Ectodermal cell (in vitro differentiated cells): Measurements from ENCODE around the gene XYLT1.

Source experiments
- H3K27ac ChIP-seq: 2 replicates; pipeline ENCODE4 v1.7.0; 2013; ENCODE audit warnings: mild to moderate bottlenecking, low read depth, low read length; ENCODE audit not compliant: insufficient read depth, poor library complexity, severe bottlenecking
- H3K27me3 ChIP-seq: 2 replicates; pipeline ENCODE4 v1.7.0; 2013; ENCODE audit warnings: mild to moderate bottlenecking, low read length; ENCODE audit not compliant: insufficient read depth, control insufficient read depth, poor library complexity, severe bottlenecking
- H3K36me3 ChIP-seq: one replicate; pipeline ENCODE4 v1.7.0; 2013; ENCODE audit warnings: low read length; ENCODE audit not compliant: control insufficient read depth, insufficient read depth
- H3K4me1 ChIP-seq: one replicate; pipeline ENCODE4 v1.7.0; 2013; ENCODE audit warnings: low read length; ENCODE audit not compliant: control insufficient read depth, insufficient read depth
- H3K4me3 ChIP-seq: 2 replicates; pipeline ENCODE4 v1.7.0; 2013; ENCODE audit warnings: low read depth, low read length, control low read depth; ENCODE audit not compliant: insufficient read depth
- H3K9me3 ChIP-seq: 2 replicates; pipeline ENCODE4 v1.7.0; 2013; ENCODE audit warnings: mild to moderate bottlenecking, low read length, moderate library complexity; ENCODE audit not compliant: control insufficient read depth
- WGBS, 2 experiments: methylation state at CpG; one replicate each; pipeline ENCODE4 v1.1.7; 2013; ENCODE audit warnings: missing lambda C conversion rate in 2 of 2; 5-methylcytosine and 5-hydroxymethylcytosine counted together

Gene XYLT1

GRCh38 chr16:17461951-17462729, 8.6 kb downstream of the XYLT1 start:
- Histone ChIP-seq H3K9me3 (no peaks in the 10 kb centered on the region), H3K27ac (no peak overlapping the region), H3K36me3 (no peaks in the 10 kb centered on the region), H3K27me3 (no peaks in the 10 kb centered on the region), H3K4me1 (peaks cover 7% of the 10 kb centered on the region), H3K4me3 (no peak overlapping the region)
- 76 to 78% methylated on average over 13 of the region's 13 CpGs for WGBS, 2 experiments

DNA sequence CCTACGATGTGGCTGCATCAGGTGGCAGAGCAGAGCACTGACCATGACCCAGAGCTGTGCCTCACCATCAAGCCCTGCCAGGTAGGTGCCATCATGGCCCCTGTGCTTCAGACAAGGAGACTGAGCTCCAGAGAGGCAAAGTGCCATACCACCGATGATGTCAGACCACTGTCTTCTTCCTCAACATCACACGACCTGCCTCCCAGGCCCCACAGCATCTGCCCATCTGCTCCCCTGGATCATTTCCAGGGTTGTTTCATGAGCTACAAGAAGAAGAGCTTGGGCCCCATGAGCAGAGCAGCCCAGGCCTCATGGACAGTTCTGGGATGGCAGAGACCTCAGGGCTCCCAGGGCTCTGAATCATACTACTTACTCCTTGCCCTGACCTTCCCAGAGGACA, 9.9 kb downstream of the XYLT1 start:
- no peaks in the 10 kb centered on the region for H3K27me3 ChIP-seq
- H3K27ac ChIP-seq = no peak overlapping the region
- peaks cover 7% of the 10 kb centered on the region for H3K4me1 ChIP-seq
- no peak overlapping the region for H3K4me3 ChIP-seq
- H3K9me3 ChIP-seq = no peaks in the 10 kb centered on the region
- 93% methylated on average over 3 of the region's 3 CpGs for WGBS, 2 experiments
- H3K36me3 ChIP-seq = no peaks in the 10 kb centered on the region

DNA sequence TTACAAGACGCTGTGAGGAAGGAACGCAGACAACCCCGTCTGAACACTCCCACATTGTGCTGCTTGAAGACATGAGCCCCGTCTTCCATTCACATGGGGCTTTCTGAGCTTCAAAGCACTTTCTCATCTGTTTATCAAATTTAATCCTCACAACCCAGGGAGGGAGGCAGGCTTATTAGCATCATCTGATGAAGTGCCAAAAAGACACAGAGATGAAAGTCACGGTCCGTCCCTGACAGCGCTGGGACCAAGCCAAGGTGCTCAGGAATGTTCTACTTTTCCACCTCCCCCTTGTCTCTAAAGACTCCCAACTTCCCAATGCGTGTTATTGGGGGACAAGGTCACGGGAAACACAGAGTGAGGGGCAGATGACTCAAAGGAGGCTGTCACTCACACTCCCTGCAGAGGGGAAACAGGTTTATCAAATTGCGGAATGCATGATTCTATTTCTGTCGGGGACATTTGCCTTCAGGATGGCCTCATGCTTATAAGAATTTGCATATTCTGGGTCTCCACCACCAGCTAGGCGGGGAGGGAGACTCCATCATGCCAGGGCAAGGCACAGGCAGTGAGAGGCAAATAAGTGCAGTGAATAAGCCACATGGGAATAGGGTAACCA, 10.7 kb downstream of the XYLT1 start:
- 86 to 89% methylated on average over 12 of the region's 12 CpGs for WGBS, 2 experiments
- H3K36me3 ChIP-seq = no peaks in the 10 kb centered on the region
- H3K27me3 ChIP-seq = no peaks in the 10 kb centered on the region
- H3K4me1 ChIP-seq = peaks cover 7% of the 10 kb centered on the region
- H3K27ac ChIP-seq = no peak overlapping the region
- no peak overlapping the region for H3K4me3 ChIP-seq
- no peaks in the 10 kb centered on the region for H3K9me3 ChIP-seq

DNA sequence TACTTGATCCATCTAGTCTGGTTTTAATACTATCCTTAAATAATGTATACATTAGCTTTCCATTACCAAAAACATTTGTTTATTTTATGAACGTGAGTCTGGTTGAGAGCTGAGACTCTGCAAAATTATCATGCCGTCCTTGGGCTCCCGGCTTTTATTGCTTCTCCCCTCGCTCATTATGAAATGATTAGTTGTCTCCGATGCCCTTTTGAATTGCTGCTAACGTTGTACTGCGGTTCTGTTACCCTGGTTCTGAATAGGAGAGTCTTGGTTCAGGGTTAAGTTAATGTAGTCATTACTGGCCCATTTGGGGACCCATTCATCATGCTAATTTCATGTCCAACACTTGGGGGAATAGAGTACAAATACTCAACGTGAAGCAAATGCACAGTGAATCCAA, 12.8 kb downstream of the XYLT1 start:
- WGBS, 2 experiments = 92 to 93% methylated on average over 8 of the region's 8 CpGs
- Histone ChIP-seq H3K9me3 (no peaks in the 10 kb centered on the region), H3K27me3 (no peaks in the 10 kb centered on the region), H3K4me3 (no peak overlapping the region), H3K36me3 (no peaks in the 10 kb centered on the region), H3K4me1 (peaks cover 7% of the 10 kb centered on the region), H3K27ac (no peak overlapping the region)

GRCh38 chr16:17457513-17457912, 13.2 kb downstream of the XYLT1 start:
- no peak overlapping the region for H3K27ac ChIP-seq
- WGBS, 2 experiments = 49 to 70% methylated on average over 3 of the region's 3 CpGs

GRCh38 chr16:17454162-17454730, 16.5 kb downstream of the XYLT1 start:
- WGBS, 2 experiments = 90 to 98% methylated on average over 3 to 4 of the region's 4 CpGs
- Histone ChIP-seq H3K4me3 (no peak overlapping the region), H3K36me3 (no peaks in the 10 kb centered on the region), H3K27me3 (no peaks in the 10 kb centered on the region), H3K27ac (no peak overlapping the region), H3K9me3 (no peaks in the 10 kb centered on the region), H3K4me1 (no peaks in the 10 kb centered on the region)

More at GRCh38 chr16:17457513-17457912, 13.2 kb downstream of the XYLT1 start:
- Histone ChIP-seq H3K27me3 (no peaks in the 10 kb centered on the region), H3K9me3 (no peaks in the 10 kb centered on the region), H3K4me3 (no peak overlapping the region), H3K36me3 (no peaks in the 10 kb centered on the region), H3K4me1 (peaks cover 7% of the 10 kb centered on the region)

DNA sequence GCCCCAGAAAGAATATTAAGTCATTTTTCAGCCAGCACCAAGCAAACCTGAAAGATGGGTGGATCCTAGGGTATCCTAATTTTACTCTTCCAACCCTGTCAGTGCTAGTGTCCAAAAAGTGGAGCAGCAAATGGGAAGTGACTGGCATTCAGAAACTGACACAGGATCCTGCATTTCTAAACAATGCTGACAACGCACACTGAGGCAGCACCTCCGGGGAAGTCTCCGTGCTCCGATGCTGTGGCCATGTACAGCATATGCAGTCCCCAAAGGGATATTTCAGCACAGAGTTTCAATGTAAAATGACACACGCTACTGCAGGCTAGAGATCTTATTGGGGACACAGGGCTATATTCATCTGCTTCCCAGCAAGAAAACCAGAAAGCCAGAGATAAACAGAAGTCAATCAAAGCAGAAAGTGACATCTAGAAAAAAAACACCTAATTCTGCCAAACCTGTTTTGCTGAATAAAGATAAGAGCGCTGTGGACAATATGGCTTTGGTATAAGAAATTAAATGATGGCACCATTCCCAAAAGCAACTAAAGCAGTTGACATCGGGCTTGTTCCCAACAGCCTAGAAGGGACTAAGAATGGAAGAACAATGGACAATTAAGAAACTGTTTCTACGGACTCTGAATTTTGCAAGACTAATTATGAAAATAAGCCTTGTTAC, 17.3 kb downstream of the XYLT1 start:
- no peaks in the 10 kb centered on the region for H3K36me3 ChIP-seq

GRCh38 chr16:17452922-17453321, 17.8 kb downstream of the XYLT1 start:
- Histone ChIP-seq H3K27me3 (no peaks in the 10 kb centered on the region), H3K9me3 (no peaks in the 10 kb centered on the region), H3K36me3 (no peaks in the 10 kb centered on the region), H3K4me3 (no peak overlapping the region), H3K27ac (no peak overlapping the region), H3K4me1 (no peaks in the 10 kb centered on the region)
- 91% methylated on average over 2 of the region's 2 CpGs for WGBS, 2 experiments

More for the DNA sequence above, 17.3 kb downstream of the XYLT1 start:
- Histone ChIP-seq H3K4me3 (no peak overlapping the region), H3K9me3 (no peaks in the 10 kb centered on the region), H3K27ac (no peak overlapping the region), H3K27me3 (no peaks in the 10 kb centered on the region), H3K4me1 (no peaks in the 10 kb centered on the region)
- 91 to 92% methylated on average over 8 of the region's 8 CpGs for WGBS, 2 experiments

DNA sequence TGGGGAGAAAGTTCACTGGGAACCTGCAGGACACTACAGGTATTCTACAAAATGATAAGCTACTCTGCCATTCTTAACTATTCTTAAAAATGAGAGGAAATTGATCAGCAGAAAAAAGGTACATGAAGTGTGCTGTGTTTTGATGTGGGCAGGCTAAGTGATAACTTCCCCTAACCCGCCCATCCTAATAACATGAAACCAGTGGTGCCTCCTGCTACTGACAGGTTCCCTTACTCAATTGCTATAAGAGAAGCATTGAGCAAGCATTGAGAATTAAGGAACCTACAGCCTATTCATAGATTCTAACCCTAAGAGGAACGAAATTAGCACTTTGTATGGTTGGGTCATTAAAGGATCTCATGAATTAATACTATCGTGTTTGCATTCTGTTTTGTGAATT, 18.9 kb downstream of the XYLT1 start:
- H3K36me3 ChIP-seq = no peaks in the 10 kb centered on the region
- no peak overlapping the region for H3K27ac ChIP-seq
- H3K9me3 ChIP-seq = no peaks in the 10 kb centered on the region
- H3K4me1 ChIP-seq = no peaks in the 10 kb centered on the region
- no peaks in the 10 kb centered on the region for H3K27me3 ChIP-seq
- H3K4me3 ChIP-seq = no peak overlapping the region
- 96 to 100% methylated on average over 3 of the region's 3 CpGs for WGBS, 2 experiments

GRCh38 chr16:17450291-17450690, 20.5 kb downstream of the XYLT1 start:
- Histone ChIP-seq H3K4me1 (peaks cover 2% of the 10 kb centered on the region), H3K27ac (no peak overlapping the region), H3K27me3 (no peaks in the 10 kb centered on the region), H3K9me3 (no peaks in the 10 kb centered on the region), H3K4me3 (no peak overlapping the region), H3K36me3 (no peaks in the 10 kb centered on the region)
- WGBS, 2 experiments = 93 to 94% methylated on average over 4 of the region's 7 CpGs
